Gastrocnemius medialis (tissue), 4 donors: Measurements from ENCODE around the gene ATG7.

Source experiments
- POLR2A ChIP-seq, 2 donors: fragments of 450-650 bp; IDR thresholded peaks; one replicate each; pipeline ENCODE4 v1.6.1; 2017; ENCODE audit warnings: antibody characterized with exemption in 2 of 2, mild to moderate bottlenecking in 2 of 2, moderate library complexity in 2 of 2
- TF ChIP-seq, protein P1 (sequence below), 5 experiments: fragments of 450-650 bp in 3 of 5; fragments of 200-600 bp in 2 of 5; sonication (generic) in 2 of 5; IDR thresholded peaks in 4 of 5; conservative IDR thresholded peaks in 1 of 5; 1 replicate in 4 of 5; 2 replicates in 1 of 5; pipeline ENCODE4 v1.5.1; 2016 to 2019; ENCODE audit warnings: antibody characterized with exemption in 5 of 5, mild to moderate bottlenecking in 3 of 5, moderate library complexity in 3 of 5

- TF ChIP-seq, protein P1, sequence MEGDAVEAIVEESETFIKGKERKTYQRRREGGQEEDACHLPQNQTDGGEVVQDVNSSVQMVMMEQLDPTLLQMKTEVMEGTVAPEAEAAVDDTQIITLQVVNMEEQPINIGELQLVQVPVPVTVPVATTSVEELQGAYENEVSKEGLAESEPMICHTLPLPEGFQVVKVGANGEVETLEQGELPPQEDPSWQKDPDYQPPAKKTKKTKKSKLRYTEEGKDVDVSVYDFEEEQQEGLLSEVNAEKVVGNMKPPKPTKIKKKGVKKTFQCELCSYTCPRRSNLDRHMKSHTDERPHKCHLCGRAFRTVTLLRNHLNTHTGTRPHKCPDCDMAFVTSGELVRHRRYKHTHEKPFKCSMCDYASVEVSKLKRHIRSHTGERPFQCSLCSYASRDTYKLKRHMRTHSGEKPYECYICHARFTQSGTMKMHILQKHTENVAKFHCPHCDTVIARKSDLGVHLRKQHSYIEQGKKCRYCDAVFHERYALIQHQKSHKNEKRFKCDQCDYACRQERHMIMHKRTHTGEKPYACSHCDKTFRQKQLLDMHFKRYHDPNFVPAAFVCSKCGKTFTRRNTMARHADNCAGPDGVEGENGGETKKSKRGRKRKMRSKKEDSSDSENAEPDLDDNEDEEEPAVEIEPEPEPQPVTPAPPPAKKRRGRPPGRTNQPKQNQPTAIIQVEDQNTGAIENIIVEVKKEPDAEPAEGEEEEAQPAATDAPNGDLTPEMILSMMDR (IDR thresholded peaks at IDR 0.05 in 4 of 5, conservative IDR thresholded peaks at IDR 0.05 in 1 of 5): no peak
- no peak for TF ChIP-seq POLR2A (IDR thresholded peaks at IDR 0.05)
These were observed 209.4 kb downstream of the ATG7 start for GRCh38 chr3:11481556-11481955.
